Breast epithelium (tissue), 4 donors: ENCODE measurements around the gene HSPD1. TPM values are rescaled to one million over a fixed set of nuclear protein-coding genes. Genes with fewer than 3 reads are reported as not detected.
"Not testable (repeated sequence)": the region's sequence is repeated elsewhere in the genome, so short reads cannot be mapped to it uniquely, and the experiment has no call there.

Experiments used
- DNase-seq, 2 donors: peaks; one replicate each; pipeline ENCODE4 v3.0.0-alpha.2; 2019; ENCODE audit warnings: low spot score in 2 of 2
- H3K27ac ChIP-seq, 2 donors: fragments of 200-600 bp; sonication (generic) in 1 of 2; one replicate each; pipeline ENCODE4 v1.5.1; 2016 to 2019; ENCODE audit warnings: mild to moderate bottlenecking in 1 of 2
- H3K27me3 ChIP-seq, 2 donors: fragments of 200-600 bp; sonication (generic) in 1 of 2; one replicate each; pipeline versions ENCODE4 v1.5.1 to v1.6.0; 2017 to 2019; ENCODE audit warnings: control low read depth in 1 of 2, mild to moderate bottlenecking in 1 of 2
- H3K36me3 ChIP-seq: fragments of 200-600 bp; one replicate; pipeline ENCODE4 v1.5.1; 2019
- H3K4me1 ChIP-seq, 2 donors: fragments of 200-600 bp; sonication (generic); one replicate each; pipeline ENCODE4 v1.5.1; 2016 to 2019; ENCODE audit warnings: control low read depth in 1 of 2
- H3K4me3 ChIP-seq, 3 donors: fragments of 200-600 bp; sonication (generic); 1 replicate in 2 of 3; 2 replicates in 1 of 3; pipeline ENCODE4 v1.5.1; 2016 to 2019; ENCODE audit warnings: mild to moderate bottlenecking in 3 of 3, moderate library complexity in 2 of 3
- H3K9me3 ChIP-seq, 2 donors: fragments of 200-600 bp; sonication (generic) in 1 of 2; one replicate each; pipeline ENCODE4 v1.5.1; 2016 to 2019; ENCODE audit warnings: control low read depth in 1 of 2
- POLR2A ChIP-seq: fragments of 450-650 bp; IDR thresholded peaks from one replicate; pipeline ENCODE4 v1.6.1; 2016; ENCODE audit warnings: antibody characterized with exemption, mild to moderate bottlenecking, moderate library complexity
- POLR2AphosphoS5 ChIP-seq, 3 donors: sonication (generic); formaldehyde crosslinking; IDR thresholded peaks; one replicate each; pipeline ENCODE4 v1.6.1; 2017; ENCODE audit warnings: antibody characterized with exemption in 3 of 3
- intact Hi-C: fragments of 100-400 bp; cut with DNase I; formaldehyde crosslinking; loops from one replicate; pipeline ENCODE4 v1.15.1; 2023; ENCODE audit warnings: low total_unique reads
- total RNA-seq, 3 donors: library from RNA; depleted of rRNA; stranded (reverse); fragments of >200 nt; gene quantifications; one replicate each; pipeline ENCODE4 v1.1.0, GENCODE V29; 2016
- TF ChIP-seq, protein P1 (sequence below), 3 donors: fragments of 450-650 bp; IDR thresholded peaks; one replicate each; pipeline ENCODE4 v1.5.1; 2016 to 2017; ENCODE audit warnings: antibody characterized with exemption in 3 of 3, mild to moderate bottlenecking in 3 of 3, moderate library complexity in 3 of 3

HSPD1 gene
- total RNA-seq, 3 donors from 2014 or later: 108 to 227 (median 205) TPM

GRCh38 chr2:197453914-197454398, 45.7 kb downstream of the HSPD1 start:
- intact Hi-C loops: no loop called here
- Histone ChIP-seq H3K36me3 (no peaks in the 10 kb centered on the region), H3K4me3 (peak overlapping the region; percentile 74 to 93 (median 90)), H3K27ac (peak overlapping the region; percentile 99 to 100), H3K9me3 (no peaks in the 10 kb centered on the region), H3K4me1 (peaks cover 0 to 7% of the 10 kb centered on the region in 2 donors), H3K27me3 (no peaks in the 10 kb centered on the region)
- TF ChIP-seq, protein P1, sequence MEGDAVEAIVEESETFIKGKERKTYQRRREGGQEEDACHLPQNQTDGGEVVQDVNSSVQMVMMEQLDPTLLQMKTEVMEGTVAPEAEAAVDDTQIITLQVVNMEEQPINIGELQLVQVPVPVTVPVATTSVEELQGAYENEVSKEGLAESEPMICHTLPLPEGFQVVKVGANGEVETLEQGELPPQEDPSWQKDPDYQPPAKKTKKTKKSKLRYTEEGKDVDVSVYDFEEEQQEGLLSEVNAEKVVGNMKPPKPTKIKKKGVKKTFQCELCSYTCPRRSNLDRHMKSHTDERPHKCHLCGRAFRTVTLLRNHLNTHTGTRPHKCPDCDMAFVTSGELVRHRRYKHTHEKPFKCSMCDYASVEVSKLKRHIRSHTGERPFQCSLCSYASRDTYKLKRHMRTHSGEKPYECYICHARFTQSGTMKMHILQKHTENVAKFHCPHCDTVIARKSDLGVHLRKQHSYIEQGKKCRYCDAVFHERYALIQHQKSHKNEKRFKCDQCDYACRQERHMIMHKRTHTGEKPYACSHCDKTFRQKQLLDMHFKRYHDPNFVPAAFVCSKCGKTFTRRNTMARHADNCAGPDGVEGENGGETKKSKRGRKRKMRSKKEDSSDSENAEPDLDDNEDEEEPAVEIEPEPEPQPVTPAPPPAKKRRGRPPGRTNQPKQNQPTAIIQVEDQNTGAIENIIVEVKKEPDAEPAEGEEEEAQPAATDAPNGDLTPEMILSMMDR (IDR thresholded peaks at IDR 0.05): no peak
- peak in 1 of 2 donors; percentile 64 for DNase-seq

- Histone ChIP-seq H3K36me3 (no peaks in the 10 kb centered on the region), H3K27me3 (no peaks in the 10 kb centered on the region), H3K9me3 (no peaks in the 10 kb centered on the region), H3K27ac (peak within 1 kb of the TSS; percentile 99 to 100), H3K4me1 (peaks cover 0 to 7% of the 10 kb centered on the region in 2 donors), H3K4me3 (peak within 1 kb of the TSS; percentile 74 to 93 (median 90))
- intact Hi-C loops: no loop called here
- peak; percentile 99 for DNase-seq
- TF ChIP-seq, protein P1 (IDR thresholded peaks at IDR 0.05): peak in 1 of 3 donors; percentile 7
- peak; percentile 89 to 98 (median 91) for TF ChIP-seq POLR2AphosphoS5 (IDR thresholded peaks at IDR 0.05)
- peak; percentile 78 for TF ChIP-seq POLR2A
These were observed 46.3 kb downstream of the HSPD1 start, which contains the start of gene COQ10B for GRCh38 chr2:197453123-197453913. COQ10B (plus strand) TSS chr2:197453552; CDS start chr2:197453561, 9 bp downstream.

DNA sequence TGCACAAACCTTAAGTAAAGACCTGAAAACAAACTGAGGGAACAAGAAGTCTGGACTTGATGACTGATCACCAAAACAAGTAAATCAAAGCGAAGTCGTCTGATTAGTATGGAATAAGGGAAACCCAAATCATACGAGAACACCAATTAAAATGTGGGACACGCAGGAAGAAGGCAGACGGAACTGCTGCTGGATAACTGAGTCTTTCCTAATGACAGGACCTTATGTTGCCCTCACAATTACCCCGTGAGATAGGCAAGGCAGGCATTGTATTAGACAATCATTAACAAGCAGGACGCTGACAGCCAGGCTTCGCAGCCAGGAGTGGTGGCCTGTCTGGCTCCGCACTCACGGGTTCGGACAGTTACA, 46.9 kb downstream of the HSPD1 start:
- H3K9me3 ChIP-seq: no peaks in the 10 kb centered on the region
- TF ChIP-seq POLR2AphosphoS5 (IDR thresholded peaks at IDR 0.05) (no peak), POLR2A (no peak)
- TF ChIP-seq, protein P1 (IDR thresholded peaks at IDR 0.05): no peak
- H3K27ac ChIP-seq: peak overlapping the region; percentile 99 to 100
- H3K4me3 ChIP-seq: peak overlapping the region; percentile 74 to 93 (median 90)
- no peaks in the 10 kb centered on the region for H3K36me3 ChIP-seq
- intact Hi-C loops: no loop called here
- DNase-seq: no peak
- peaks cover 0 to 7% of the 10 kb centered on the region in 2 donors for H3K4me1 ChIP-seq
- no peaks in the 10 kb centered on the region for H3K27me3 ChIP-seq

GRCh38 chr2:197450935-197451358, 48.7 kb downstream of the HSPD1 start:
- DNase-seq, H3K36me3 ChIP-seq, H3K27me3 ChIP-seq, H3K4me3 ChIP-seq, H3K9me3 ChIP-seq, H3K27ac ChIP-seq, intact Hi-C loops, H3K4me1 ChIP-seq: not testable (repeated sequence)

GRCh38 chr2:197450465-197450864, 49.2 kb downstream of the HSPD1 start:
- Histone ChIP-seq H3K4me1 (peaks cover 0 to 7% of the 10 kb centered on the region in 2 donors), H3K27ac (no peak overlapping the region), H3K36me3 (no peaks in the 10 kb centered on the region), H3K27me3 (no peaks in the 10 kb centered on the region), H3K4me3 (peak overlapping the region in 1 of 3 donors; percentile 9), H3K9me3 (no peaks in the 10 kb centered on the region)
- TF ChIP-seq POLR2A: no peak
- intact Hi-C loops: no loop called here
- no peak for DNase-seq

- DNase-seq: no peak
- no peak for TF ChIP-seq POLR2A
- no peak for TF ChIP-seq POLR2AphosphoS5 (IDR thresholded peaks at IDR 0.05)
- TF ChIP-seq, protein P1 (IDR thresholded peaks at IDR 0.05): no peak
These were observed 52.8 kb downstream of the HSPD1 start for GRCh38 chr2:197446844-197447243.

More at GRCh38 chr2:197446844-197447243, 52.8 kb downstream of the HSPD1 start:
- H3K36me3 ChIP-seq: no peaks in the 10 kb centered on the region
- H3K9me3 ChIP-seq: no peaks in the 10 kb centered on the region
- no peak overlapping the region for H3K27ac ChIP-seq
- H3K4me1 ChIP-seq: no peaks in the 10 kb centered on the region
- no peak overlapping the region for H3K4me3 ChIP-seq
- no peaks in the 10 kb centered on the region for H3K27me3 ChIP-seq
- intact Hi-C loops: no loop called here
